GM19193 (cell line): ENCODE data around the gene NAPB.
A peak's percentile ranks its signal among the peaks of the same experiment; 100 is the strongest.

ENCODE experiments used
- POLR2A ChIP-seq: IDR thresholded peaks from 4 replicates; pipeline ENCODE4 v1.6.1; 2011; ENCODE audit not compliant: insufficient read depth, insufficient read length; ENCODE audit errors: extremely low read depth

NAPB gene

DNA sequence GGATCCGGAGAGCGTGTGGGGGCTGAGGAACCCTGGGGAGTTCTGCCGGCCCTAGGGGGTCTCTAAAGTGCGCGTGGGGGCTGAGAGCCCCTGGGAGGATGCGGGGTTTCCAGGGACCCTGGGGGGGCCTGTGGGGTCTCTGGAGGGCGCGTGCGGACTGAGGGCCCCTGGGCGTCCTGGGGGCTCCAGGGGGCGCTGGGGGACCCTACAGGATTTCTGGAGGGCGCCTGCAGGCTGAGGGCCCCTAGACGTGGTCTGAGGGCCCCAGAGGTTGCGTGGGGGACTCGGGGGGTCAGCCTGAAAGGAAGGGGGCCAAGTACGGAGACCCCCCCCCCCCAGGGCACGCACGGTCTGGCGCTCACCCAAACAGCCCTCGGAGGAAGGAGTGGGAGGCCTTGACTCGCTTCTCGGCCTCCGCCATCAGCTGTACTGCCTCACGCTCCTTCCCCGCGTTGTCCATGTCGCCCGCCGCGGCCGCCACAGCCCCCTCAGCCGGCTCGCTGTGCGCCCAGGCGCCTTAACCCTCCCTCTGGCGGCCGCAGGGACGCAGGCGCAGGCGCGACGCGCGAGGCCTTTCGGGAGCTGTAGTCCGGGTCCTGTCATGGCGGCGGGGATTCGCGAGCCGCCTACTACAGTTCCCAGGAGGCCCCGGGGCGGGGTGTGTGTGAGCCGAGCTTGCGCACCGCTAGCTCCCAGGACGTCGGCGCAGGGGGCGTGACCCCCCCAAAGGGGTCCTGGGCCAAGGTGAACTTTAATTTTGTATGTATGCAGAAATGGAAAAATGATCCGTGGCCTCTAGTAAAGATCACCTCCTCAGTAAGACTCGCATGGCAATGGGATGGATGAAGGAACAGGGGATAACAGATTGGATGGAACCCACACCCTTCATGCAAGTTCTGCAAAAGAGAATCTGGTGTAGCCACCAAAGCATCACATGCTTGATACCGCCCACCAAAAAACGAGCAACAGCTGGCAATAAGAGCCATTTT lies at the start of gene NAPB:
NAPB (minus strand) TSS at position 546 of the 989 bp plus-strand sequence; CDS start at position 460, 86 bp downstream.
- peak; percentile 77 for TF ChIP-seq POLR2A

DNA sequence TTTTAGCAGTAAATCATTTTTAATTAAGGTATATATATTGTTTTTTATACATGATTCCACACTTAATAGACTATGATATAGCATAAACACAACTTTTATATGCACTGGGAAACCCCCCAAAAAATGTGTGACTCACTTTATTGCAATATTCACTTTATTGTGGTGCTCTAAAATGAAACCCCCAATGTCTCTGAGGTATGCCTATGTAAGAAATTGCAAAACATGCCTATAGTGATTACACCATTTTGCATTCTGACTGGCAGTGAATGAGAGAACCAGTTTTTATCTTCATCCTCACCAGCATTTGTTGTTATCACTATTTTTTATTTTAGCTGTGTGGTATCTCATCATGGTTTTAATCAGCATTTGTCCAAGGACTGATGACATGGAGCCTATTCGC lies 39.9 kb upstream of the NAPB start:
- TF ChIP-seq POLR2A, result no peak

DNA sequence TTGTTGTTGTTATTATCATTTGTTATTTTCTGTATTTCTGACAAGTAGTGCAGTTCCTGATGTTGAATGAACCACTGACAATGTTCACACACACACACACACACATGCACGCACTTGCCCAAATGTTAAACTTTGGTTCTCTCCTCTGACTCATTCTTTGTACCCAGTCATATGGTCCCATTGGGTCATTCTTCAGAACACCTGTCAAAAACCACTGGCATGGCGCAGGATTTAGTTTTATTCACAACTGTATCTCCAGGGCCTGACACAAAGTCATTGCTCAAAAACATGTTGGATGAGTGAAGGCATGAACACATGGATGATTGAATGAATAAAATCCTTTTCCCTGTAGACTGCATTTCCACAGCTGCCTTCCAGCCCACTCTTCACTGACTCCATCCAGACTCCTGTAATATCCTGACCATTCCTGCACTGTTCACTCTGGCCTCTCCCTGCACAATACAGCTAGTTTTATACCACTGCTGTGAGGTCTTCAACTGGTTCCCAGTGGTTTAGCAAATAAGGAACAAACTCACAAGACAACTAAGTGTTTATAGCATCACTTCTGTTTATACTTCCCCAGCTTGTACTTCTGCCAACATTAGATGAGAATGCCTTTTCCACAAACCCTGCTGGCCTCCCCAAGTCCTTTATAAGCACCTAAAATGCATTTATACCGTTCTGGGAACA lies 38.3 kb upstream of the NAPB start:
- TF ChIP-seq POLR2A, result no peak

DNA sequence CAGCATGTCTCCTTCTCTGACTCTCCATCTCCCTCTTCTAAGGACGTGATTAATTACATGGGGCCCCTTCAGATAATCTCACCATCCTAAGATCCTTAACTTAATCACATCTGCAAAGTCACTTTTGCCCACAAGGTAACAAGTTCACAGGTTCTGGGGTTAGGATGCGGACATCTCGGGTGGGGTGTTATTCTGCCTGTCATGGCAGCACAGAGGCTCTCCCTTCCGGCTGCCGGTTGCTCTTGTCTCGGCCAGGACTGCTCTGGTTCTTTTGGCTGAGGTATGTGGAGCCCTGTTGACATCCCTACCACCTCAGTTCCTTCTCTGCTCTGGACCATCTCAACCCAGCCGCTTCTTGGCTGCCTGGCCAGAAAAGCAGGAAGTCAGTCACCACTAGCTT lies 35.6 kb upstream of the NAPB start:
- TF ChIP-seq POLR2A, result no peak

DNA sequence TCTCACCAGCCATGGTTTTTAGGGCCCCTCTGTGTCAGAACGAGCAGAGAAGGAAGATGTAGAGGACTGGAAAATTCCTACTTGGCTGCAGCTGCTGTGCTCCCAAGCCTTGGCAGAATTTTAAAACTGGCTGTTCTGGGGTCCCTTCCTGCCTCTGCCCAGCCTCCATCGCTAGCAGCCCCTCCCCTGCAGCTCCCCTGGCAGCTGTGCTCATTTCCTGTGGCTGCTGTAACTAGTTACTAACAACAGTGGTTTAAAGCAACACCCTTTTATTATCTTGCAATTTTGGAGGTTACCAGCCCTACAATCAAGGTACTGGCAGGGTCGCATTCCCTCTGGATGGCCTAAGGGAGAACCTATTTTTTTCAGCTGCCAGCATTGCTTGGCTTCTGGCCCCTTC lies 35.1 kb upstream of the NAPB start:
- no peak for TF ChIP-seq POLR2A

DNA sequence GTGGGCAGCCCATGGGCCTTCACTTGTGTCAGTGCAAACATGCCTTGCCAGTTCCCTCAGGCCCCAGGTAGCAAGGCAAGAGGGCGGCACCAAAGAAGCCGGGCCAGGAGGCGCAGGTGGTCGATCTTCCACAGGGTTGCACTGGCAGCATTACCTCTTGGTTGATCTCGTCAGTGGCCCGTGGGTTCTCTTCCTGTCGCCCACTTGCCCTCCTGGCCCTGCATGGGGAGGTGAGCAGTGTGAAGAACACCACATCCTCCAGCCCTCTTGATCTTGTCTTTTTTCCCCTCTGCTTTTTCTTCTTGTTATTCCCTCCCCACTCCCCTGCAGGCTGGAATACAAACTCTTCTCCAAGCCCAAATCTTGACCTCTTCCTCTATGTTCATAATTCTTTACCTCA lies 34.4 kb upstream of the NAPB start:
- TF ChIP-seq POLR2A, result no peak

DNA sequence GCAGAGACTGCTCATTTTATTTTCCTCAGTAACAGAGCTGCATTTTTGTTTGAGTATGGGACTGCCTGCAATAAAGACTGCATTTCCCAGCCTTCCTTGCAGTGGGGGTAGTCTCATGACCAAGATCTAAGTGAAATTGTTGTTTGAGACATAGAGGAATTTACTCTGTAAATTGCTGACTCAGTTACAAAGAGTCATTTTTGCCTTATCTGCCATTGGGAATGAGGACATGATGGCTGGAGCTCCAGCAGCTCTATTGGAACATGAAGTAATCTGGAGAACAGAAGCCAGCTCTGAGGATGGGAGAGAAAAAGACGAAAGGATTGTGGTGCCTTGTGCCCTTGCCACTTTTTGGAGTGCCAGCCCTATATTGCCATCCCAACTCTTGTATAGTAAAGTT lies 33.5 kb upstream of the NAPB start:
- no peak for TF ChIP-seq POLR2A

DNA sequence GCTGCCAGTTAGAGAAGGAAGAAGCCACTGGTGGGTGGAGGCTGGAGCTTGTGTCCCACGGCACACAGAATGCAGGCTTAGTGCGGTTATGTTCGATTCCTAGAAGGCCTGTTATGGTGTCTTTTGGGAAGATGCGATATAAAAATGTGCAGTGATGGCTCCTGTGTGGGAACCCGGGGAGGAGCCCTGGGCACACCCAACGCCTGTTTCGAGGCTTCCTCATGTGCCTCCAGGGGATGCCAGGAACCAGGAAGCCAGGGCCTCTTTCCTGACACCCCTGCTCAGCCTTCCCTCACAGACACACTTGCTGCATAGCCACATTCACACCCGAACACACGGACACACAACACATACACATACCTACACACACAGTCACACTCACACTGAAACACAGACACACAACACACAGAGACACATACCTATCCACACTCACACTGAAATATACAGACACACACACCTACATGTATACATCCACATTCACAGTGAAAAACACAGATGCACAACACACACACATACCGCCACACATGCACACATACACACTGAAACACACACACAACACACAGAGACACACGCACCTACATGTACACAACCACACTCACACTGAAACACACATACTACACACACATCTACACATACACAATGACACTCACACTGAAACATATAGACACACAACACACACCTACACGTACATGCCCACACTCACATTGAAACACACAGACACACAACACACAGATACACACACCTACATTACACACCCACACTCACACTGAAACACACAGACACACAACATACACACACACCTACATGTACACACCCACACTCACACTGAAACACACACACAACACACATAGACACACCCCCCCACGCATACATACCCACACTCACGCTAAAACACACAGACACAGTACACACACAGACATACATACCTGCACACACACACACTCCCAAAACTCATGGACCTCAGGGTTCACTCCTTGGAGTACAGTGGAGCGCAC lies 32.6 kb upstream of the NAPB start:
- no peak for TF ChIP-seq POLR2A

DNA sequence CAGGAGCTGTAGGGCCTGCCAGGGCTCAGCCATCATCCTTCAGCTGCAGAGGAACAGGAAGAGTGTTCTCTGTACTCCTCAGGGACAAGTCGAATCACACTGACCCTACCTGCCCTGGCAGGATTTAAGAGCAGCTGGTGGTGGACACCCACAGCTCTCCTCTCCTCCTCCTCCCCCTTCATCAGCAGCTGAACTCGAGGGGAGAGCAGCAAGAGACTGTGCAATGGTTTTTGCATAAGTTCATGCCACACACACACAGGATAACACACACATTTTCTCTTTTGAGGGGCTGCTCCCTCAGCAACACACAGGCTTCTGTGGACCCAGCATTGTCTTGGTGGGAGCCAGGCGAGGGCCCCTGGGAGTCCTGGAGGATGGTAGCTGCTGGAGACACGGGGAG lies 31.5 kb upstream of the NAPB start, which contains the start of gene CST11:
CST11 (minus strand) TSS at position 101 of the 400 bp plus-strand sequence; CDS start at position 36, 65 bp downstream.
- no peak for TF ChIP-seq POLR2A

DNA sequence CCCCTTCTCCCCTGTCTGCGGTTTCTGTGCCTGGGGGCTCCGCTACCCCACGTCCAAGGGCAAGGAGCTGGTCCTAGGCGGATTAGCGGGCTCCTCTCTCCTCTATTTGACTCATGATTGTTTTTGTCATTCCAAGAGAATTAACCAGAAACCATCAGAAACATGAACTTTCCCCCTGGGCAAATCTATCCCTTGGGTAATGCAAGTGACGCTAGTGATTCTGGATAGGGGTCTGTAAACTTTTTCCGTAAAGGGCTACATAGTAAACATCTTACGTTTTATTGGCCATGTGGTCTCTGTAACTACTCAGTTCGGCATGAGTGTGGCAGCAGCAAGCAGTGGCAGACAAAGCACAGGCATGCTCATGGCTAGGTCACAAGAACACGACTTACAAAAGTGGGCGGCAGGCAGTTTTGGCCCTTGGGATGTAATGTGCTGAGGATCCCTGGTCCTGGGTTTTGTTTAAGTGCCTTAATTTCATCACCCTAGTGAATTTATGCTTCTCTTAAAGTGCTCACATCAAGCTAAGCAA lies 30.7 kb upstream of the NAPB start:
- TF ChIP-seq POLR2A, result no peak

DNA sequence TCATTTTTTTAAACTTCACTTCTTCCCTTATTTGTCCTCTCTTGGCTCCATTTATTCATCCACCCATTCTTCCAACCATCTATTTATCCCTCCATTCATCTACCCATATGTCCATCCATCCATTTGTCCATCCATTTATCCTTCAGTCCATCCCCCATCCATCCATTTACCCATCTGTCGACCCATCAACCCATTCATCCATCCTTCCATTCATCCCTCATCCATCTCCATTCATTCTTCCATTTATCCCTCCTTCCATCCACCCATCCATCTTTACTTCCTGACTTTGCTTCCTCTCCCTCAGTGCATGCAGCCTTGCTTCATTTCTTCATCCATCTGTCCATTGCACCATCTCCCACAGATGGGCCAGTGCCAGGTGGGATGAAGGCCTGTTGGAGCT lies 29.6 kb upstream of the NAPB start:
- no peak for TF ChIP-seq POLR2A

DNA sequence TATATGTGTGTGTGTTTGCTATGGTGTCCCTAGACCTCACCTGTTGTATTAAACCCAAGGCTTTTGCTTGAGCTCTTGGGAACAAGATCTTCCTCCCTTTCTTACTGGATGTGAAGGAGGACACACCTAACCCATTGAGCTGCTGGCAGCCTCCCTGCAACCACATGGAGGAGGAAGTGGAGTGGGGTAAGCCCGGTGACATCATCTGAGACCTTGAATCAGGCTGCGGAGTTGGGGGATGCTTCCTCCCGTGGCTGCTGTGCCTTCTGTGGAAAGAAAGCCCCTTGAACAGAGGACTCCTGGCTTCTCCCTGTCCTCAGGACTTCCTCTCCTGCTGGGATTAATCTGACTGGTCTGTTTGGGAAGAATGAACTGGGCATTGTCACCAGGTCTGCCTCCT lies 28.1 kb upstream of the NAPB start:
- no peak for TF ChIP-seq POLR2A

DNA sequence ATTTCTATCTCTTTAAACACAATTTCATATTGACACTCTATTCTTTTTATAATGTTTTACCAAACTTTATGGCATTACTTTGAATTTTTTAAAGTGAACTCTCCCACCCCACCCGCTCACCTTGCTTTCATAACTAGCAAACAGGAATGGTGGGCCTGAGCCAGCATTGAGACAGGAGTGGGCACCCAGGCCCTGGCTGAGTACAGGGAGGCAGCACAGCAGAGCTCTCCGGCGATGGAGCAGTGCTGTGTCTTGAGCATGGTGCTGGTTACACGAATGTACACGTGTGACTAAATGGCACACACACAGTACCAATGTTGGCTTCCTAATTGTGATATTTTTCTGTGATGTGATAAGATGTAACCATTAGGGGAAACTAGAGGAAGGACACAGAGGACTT lies 26.9 kb upstream of the NAPB start:
- TF ChIP-seq POLR2A, result no peak

DNA sequence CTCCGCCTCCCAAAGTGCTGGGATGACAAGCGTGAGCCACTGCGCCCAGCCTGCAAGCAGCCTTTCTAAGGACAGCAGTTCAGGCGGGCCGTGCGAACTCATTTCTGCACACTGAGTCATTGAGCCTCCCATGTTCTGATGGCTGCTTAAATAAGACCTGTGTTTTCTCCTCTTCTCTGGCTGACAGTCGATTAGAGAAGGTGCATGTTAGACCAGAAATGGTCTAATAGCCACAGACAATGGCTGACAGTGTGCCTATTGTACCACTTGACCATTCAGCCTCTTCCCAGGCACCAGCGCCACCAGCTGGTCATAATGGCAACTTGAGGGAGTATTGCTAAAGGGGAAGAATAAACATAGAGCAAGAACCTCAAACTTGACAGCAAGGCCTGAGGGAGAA lies 25.2 kb upstream of the NAPB start:
- no peak for TF ChIP-seq POLR2A
